GM12878 (cell line): ENCODE data around the gene ING4. TPM values are rescaled to one million over a fixed set of nuclear protein-coding genes. Genes with fewer than 3 reads are reported as not detected.

Experiments
- ATAC-seq: fragments of 200-7000 bp; cut with Tn5 transposase; 3 replicates; pipeline ENCODE4 v1.9.1; 2020; ENCODE audit warnings: mild to moderate bottlenecking, moderate library complexity
- BruUV-seq: library from RNA; stranded (reverse); fragments of 400-500 nt; replicated peaks from 2 replicates; lab custom pipeline; 2021; lab: Mats Ljungman, UMichigan
- CTCF ChIA-PET: fragments of 300-600 bp; sonication (Branson Sonifier 250); formaldehyde crosslinking; extraction: SDS; loops from one replicate; lab custom pipeline; 2021; ENCODE audit warnings: inconsistent platforms; lab: Yijun Ruan, JAX
- POLR2A ChIA-PET: fragments of 350-600 bp; formaldehyde crosslinking; extraction: SDS; loops from one replicate; lab custom pipeline; 2021; ENCODE audit warnings: inconsistent platforms; lab: Charles Lee
- RAD21 ChIA-PET: fragments of 300-600 bp; sonication (Branson Sonifier 250); formaldehyde crosslinking; loops from one replicate; lab custom pipeline; 2023; ENCODE audit warnings: antibody characterized with exemption; ENCODE audit not compliant: unreplicated experiment; lab: Charles Lee
- SMC1A ChIA-PET: fragments of 300-600 bp; sonication (Branson Sonifier 250); formaldehyde crosslinking; loops from one replicate; lab custom pipeline; 2023; ENCODE audit not compliant: unreplicated experiment, uncharacterized antibody; lab: Charles Lee
- DNase-seq: peaks from one replicate; pipeline ENCODE4 v3.0.0-alpha.2; 2011; ENCODE audit warnings: low read depth, low spot score
- FAIRE-seq: peaks from 3 replicates; lab custom pipeline; 2011; peaks lifted over from hg19 to GRCh38; lab: Jason Lieb, UNC
- H2AFZ ChIP-seq: 2 replicates; pipeline ENCODE4 v1.6.0; 2011; ENCODE audit warnings: low read depth, low read length, control low read depth; ENCODE audit not compliant: control insufficient read depth
- H3K27ac ChIP-seq: 2 replicates; pipeline ENCODE4 v1.5.1; 2011; ENCODE audit warnings: control low read depth; ENCODE audit not compliant: control insufficient read depth, insufficient read depth
- H3K27me3 ChIP-seq, 2 experiments: replicated peaks in 1 of 2; 2 replicates each; pipeline versions ENCODE4 v1.6.0 to v1.6.1; 2011; ENCODE audit warnings: low read length in 1 of 2; ENCODE audit not compliant: control insufficient read depth in 2 of 2, insufficient read depth in 2 of 2
- H3K36me3 ChIP-seq, 2 experiments: 2 replicates each; pipeline ENCODE4 v1.5.1; 2011; ENCODE audit warnings: low read length in 1 of 2; ENCODE audit not compliant: control insufficient read depth in 2 of 2, insufficient read depth in 2 of 2
- H3K4me1 ChIP-seq: 2 replicates; pipeline ENCODE4 v1.6.1; 2011; ENCODE audit warnings: mild to moderate bottlenecking, low read length, moderate library complexity, mixed read lengths; ENCODE audit not compliant: control insufficient read depth, insufficient read depth
- H3K4me2 ChIP-seq: 2 replicates; pipeline ENCODE4 v1.6.0; 2011; ENCODE audit warnings: control low read depth; ENCODE audit not compliant: control insufficient read depth, insufficient read depth
- H3K4me3 ChIP-seq: fragments of 200-600 bp; sonication (generic); 2 replicates; pipeline ENCODE4 v1.5.1; 2016
- H3K79me2 ChIP-seq: 2 replicates; pipeline ENCODE4 v1.6.0; 2011; ENCODE audit warnings: low read length; ENCODE audit not compliant: control insufficient read depth, insufficient read depth
- H3K9ac ChIP-seq: 2 replicates; pipeline ENCODE4 v1.8.0; 2011; ENCODE audit warnings: low read length, control low read depth, mixed read lengths; ENCODE audit not compliant: control insufficient read depth, insufficient read depth
- H3K9me3 ChIP-seq: replicated peaks from 3 replicates; pipeline ENCODE4 v1.5.1; 2011; ENCODE audit warnings: mild to moderate bottlenecking, low read length; ENCODE audit not compliant: control insufficient read depth, insufficient read depth
- H4K20me1 ChIP-seq: 2 replicates; pipeline ENCODE4 v1.6.0; 2011; ENCODE audit not compliant: control insufficient read depth, insufficient read depth
- BCL3 ChIP-seq: IDR thresholded peaks from 2 replicates; pipeline ENCODE4 v1.6.1; 2011; ENCODE audit warnings: borderline replicate concordance, low read depth, mild to moderate bottlenecking, moderate library complexity, low read length; ENCODE audit not compliant: insufficient read depth, poor library complexity, severe bottlenecking
- IKZF2 ChIP-seq, 2 experiments: fragments of 450-650 bp; IDR thresholded peaks; 2 replicates each; pipeline ENCODE4 v1.6.1; 2017; ENCODE audit warnings: mild to moderate bottlenecking in 2 of 2, moderate library complexity in 2 of 2
- WGBS: methylation state at CpG from one replicate; pipeline ENCODE4 v1.1.6; 2016; ENCODE audit warnings: low lambda C conversion rate; ENCODE audit not compliant: insufficient replicate concordance, insufficient coverage; ENCODE audit errors: missing lambda C conversion rate; 5-methylcytosine and 5-hydroxymethylcytosine counted together
- in situ Hi-C: fragments of 300-500 bp; cut with MboI; formaldehyde crosslinking; loops from 9 replicates; pipeline ENCODE4 v1.14.3; 2018; ENCODE audit warnings: mixed read lengths
- intact Hi-C: fragments of 100-400 bp; cut with micrococcal nuclease; formaldehyde crosslinking; loops from one replicate; pipeline ENCODE4 v1.14.2; 2022; ENCODE audit not compliant: unreplicated experiment
- polyA plus RNA-seq, 11 experiments: library from polyadenylated mRNA; depleted of rRNA in 4 of 11; unstranded in 6 of 11; stranded (reverse) in 5 of 11; fragments of >200 nt; fragmentation: Nextera tagmentation in 4 of 11; fragmentation: Illumina TruSeq in 1 of 11; extraction: Ambion mirVana in 4 of 11; extraction: Trizol in 1 of 11; gene quantifications; 1 replicate in 1 of 11; 2 replicates in 10 of 11; pipeline versions ENCODE4 v1.2.1 to v1.2.3, GENCODE V29; 2011 to 2016; ENCODE audit warnings: inconsistent platforms in 2 of 11, missing spikeins in 2 of 11, low read depth in 1 of 11
- total RNA-seq, 4 experiments: library from RNA; depleted of rRNA in 3 of 4; stranded (reverse); fragments of >200 nt in 3 of 4; fragmentation: Illumina TruSeq in 1 of 4; extraction: Trizol in 1 of 4; gene quantifications; 2 replicates each; pipeline versions ENCODE4 v1.2.1 to v1.2.3, GENCODE V29; 2013 to 2021

The ING4 gene
- total and polyA plus RNA-seq, 10 of the 15 experiments (the other 5 are each of a cell fraction or from before 2014, with no cell fraction given), result 7.2 to 53.9 (median 21.8) TPM

GRCh38 chr12:6614513-6615172 is 48.3 kb downstream of the ING4 start:
- DNase-seq (no peak), ATAC-seq (no peak), FAIRE-seq (no peak)
- H4K20me1 ChIP-seq, result no peaks in the 10 kb centered on the region
- CTCF ChIA-PET, result interaction anchor here (0.7 to 3.9 kb wide), 13 partner anchors 10 to 83 kb away, joined by 3 to 21 read pairs (median 4); partner anchors contain the start of genes NOP2 and ZNF384
- H3K4me1 ChIP-seq, result peaks cover 28% of the 10 kb centered on the region
- H3K9ac ChIP-seq, result no peak overlapping the region
- SMC1A ChIA-PET, result interaction anchor here (1.3 to 3.7 kb wide), 7 partner anchors 9 to 74 kb away, joined by 3 to 13 read pairs (median 5); partner anchors contain the start of gene ZNF384
- no peaks in the 10 kb centered on the region for H3K27me3 ChIP-seq
- no peak overlapping the region for H3K4me3 ChIP-seq
- TF ChIP-seq IKZF2 (IDR thresholded peaks at IDR 0.05) (0 out of 4 replicates have a peak, but pooled peaks of 1 of the 2 experiments have one; percentile 13), BCL3 (no peak)
- H3K27ac ChIP-seq, result no peak overlapping the region
- BruUV-seq, result no TSS peak
- H3K4me2 ChIP-seq, result no peak overlapping the region
- no peaks in the 10 kb centered on the region for H3K79me2 ChIP-seq
- POLR2A ChIA-PET, result interaction anchor here (0.7 to 2.5 kb wide), 9 partner anchors 10 to 237 kb away, joined by 3 to 9 read pairs (median 4); partner anchors contain the start of genes CDCA3, LPAR5, PTMS and USP5
- no peaks in the 10 kb centered on the region; a peak in 1 of 4 replicates for H3K36me3 ChIP-seq
- in situ Hi-C loops, result loop anchor here (5.0 kb wide), 1 partner anchor 68 kb away; no protein-coding TSS in a partner anchor
- peak overlapping the region; percentile 47 for H2AFZ ChIP-seq
- 94% methylated on average over 7 of the region's 7 CpGs for WGBS
- no peaks in the 10 kb centered on the region for H3K9me3 ChIP-seq
- RAD21 ChIA-PET, result interaction anchor here (1.0 to 2.6 kb wide), 8 partner anchors 8 to 68 kb away, joined by 3 to 13 read pairs (median 4); partner anchors contain the start of gene LPAR5
- intact Hi-C loops, result loop anchor here (5.0 kb wide), 1 partner anchor 48 kb away; the partner anchor contains the start of gene ING4
